ENCODE results near the gene CITED1. TPM values are rescaled to one million over a fixed set of nuclear protein-coding genes. Genes with fewer than 3 reads are reported as not detected.
A peak's percentile ranks its signal among the peaks of the same experiment; 100 is the strongest.

Gene CITED1
- total RNA-seq, 6 experiments from 2014 or later = 0.27 to 0.55 TPM; not detected in 4

- peaks cover 46% of the 10 kb centered on the region for H3K36me3 Mint-ChIP-seq (ENCODE audit: low read depth)
- TF ChIP-seq, protein P1, sequence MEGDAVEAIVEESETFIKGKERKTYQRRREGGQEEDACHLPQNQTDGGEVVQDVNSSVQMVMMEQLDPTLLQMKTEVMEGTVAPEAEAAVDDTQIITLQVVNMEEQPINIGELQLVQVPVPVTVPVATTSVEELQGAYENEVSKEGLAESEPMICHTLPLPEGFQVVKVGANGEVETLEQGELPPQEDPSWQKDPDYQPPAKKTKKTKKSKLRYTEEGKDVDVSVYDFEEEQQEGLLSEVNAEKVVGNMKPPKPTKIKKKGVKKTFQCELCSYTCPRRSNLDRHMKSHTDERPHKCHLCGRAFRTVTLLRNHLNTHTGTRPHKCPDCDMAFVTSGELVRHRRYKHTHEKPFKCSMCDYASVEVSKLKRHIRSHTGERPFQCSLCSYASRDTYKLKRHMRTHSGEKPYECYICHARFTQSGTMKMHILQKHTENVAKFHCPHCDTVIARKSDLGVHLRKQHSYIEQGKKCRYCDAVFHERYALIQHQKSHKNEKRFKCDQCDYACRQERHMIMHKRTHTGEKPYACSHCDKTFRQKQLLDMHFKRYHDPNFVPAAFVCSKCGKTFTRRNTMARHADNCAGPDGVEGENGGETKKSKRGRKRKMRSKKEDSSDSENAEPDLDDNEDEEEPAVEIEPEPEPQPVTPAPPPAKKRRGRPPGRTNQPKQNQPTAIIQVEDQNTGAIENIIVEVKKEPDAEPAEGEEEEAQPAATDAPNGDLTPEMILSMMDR (IDR thresholded peaks at IDR 0.05) = no peak
- no peaks in the 10 kb centered on the region for H3K9me3 Mint-ChIP-seq
- peaks cover 6% of the 10 kb centered on the region; the same call in 1 of the 2 replicates for H3K27me3 Mint-ChIP-seq (ENCODE audit: insufficient read depth)
- peak overlapping the region; percentile 80 for H3K27ac Mint-ChIP-seq
- H3K4me3 Mint-ChIP-seq = peak overlapping the region; percentile 89
- DNase-seq = no peak
- H3K4me1 Mint-ChIP-seq (ENCODE audit: low read depth) = peaks cover 66% of the 10 kb centered on the region
These were observed 32.0 kb downstream of the CITED1 start for GRCh38 chrX:72273718-72274117.

GRCh38 chrX:72272868-72273267, 32.8 kb downstream of the CITED1 start:
- TF ChIP-seq, protein P1 (IDR thresholded peaks at IDR 0.05) = no peak
- Mint-ChIP-seq H3K4me3 (peak overlapping the region; percentile 50), H3K9me3 (no peaks in the 10 kb centered on the region), H3K4me1 (ENCODE audit: low read depth) (peaks cover 69% of the 10 kb centered on the region), H3K36me3 (ENCODE audit: low read depth) (peaks cover 49% of the 10 kb centered on the region), H3K27me3 (ENCODE audit: insufficient read depth) (peaks cover 6% of the 10 kb centered on the region; the same call in 1 of the 2 replicates), H3K27ac (peak overlapping the region; percentile 80)
- peak; percentile 45 for DNase-seq

- H3K27me3 Mint-ChIP-seq (ENCODE audit: insufficient read depth) = peaks cover 6% of the 10 kb centered on the region; the same call in 1 of the 2 replicates
- H3K4me1 Mint-ChIP-seq (ENCODE audit: low read depth) = peaks cover 69% of the 10 kb centered on the region
- H3K36me3 Mint-ChIP-seq (ENCODE audit: low read depth) = peaks cover 52% of the 10 kb centered on the region
- TF ChIP-seq, protein P1 (IDR thresholded peaks at IDR 0.05) = no peak
- peak overlapping the region; percentile 80 for H3K27ac Mint-ChIP-seq
- peak overlapping the region; percentile 50 for H3K4me3 Mint-ChIP-seq
- DNase-seq = no peak
- no peaks in the 10 kb centered on the region for H3K9me3 Mint-ChIP-seq
These were observed 33.9 kb downstream of the CITED1 start for GRCh38 chrX:72271812-72272211.

GRCh38 chrX:72271091-72271788, 34.5 kb downstream of the CITED1 start:
- Mint-ChIP-seq H3K9me3 (no peaks in the 10 kb centered on the region), H3K4me1 (ENCODE audit: low read depth) (peaks cover 69% of the 10 kb centered on the region), H3K4me3 (peak overlapping the region; percentile 50; the same call in 1 of the 2 replicates), H3K27me3 (ENCODE audit: insufficient read depth) (peaks cover 6% of the 10 kb centered on the region; the same call in 1 of the 2 replicates), H3K27ac (peak overlapping the region; percentile 80), H3K36me3 (ENCODE audit: low read depth) (peaks cover 51% of the 10 kb centered on the region)
- no peak for DNase-seq
- TF ChIP-seq, protein P1 (IDR thresholded peaks at IDR 0.05) = no peak

DNA sequence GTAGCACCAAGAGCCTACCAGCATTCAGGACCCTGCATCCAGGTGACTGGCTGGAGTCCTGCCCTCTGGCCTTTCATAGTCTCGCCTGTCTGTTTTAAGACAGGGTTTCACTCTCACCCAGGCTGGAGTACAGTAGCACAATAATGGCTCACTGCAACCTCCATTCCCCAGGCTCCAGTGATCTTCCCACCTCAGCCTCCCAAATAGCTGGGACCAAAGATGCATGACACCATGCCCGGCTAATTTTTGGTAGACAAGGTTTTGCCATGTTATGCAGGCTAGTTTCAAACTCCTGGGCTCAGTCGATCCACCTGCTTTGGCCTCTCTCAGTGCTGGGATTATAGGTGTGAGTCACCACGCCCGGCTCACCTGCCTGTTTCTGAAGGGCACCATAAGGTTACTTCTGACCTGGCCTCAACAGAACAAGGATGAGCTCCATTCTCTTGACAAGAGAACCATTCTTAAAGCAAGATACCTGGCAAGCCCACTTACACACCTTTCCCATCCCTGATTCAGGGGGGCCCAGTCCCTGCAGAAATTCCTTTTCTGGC, 35.3 kb downstream of the CITED1 start:
- Mint-ChIP-seq H3K4me1 (ENCODE audit: low read depth) (peaks cover 63% of the 10 kb centered on the region), H3K27ac (peak overlapping the region; percentile 97)

More for the DNA sequence above, 35.3 kb downstream of the CITED1 start:
- DNase-seq = no peak
- TF ChIP-seq, protein P1 (IDR thresholded peaks at IDR 0.05) = no peak
- Mint-ChIP-seq H3K27me3 (ENCODE audit: insufficient read depth) (peaks cover 3% of the 10 kb centered on the region; the same call in 1 of the 2 replicates), H3K36me3 (ENCODE audit: low read depth) (peaks cover 42% of the 10 kb centered on the region), H3K4me3 (peak overlapping the region; percentile 13; the same call in 1 of the 2 replicates), H3K9me3 (no peaks in the 10 kb centered on the region)

Measured in HFFc6 (cell line).